ENCODE results near the gene MEF2A. TPM values are rescaled to one million over a fixed set of nuclear protein-coding genes. Genes with fewer than 3 reads are reported as not detected.

The MEF2A gene
- total RNA-seq, 1 experiment from 2014 or later: 30.7 TPM

GRCh38 chr15:99733268-99734039 lies 167.7 kb downstream of the MEF2A start, which contains the start of gene LYSMD4:
TSS of gene LYSMD4 (minus strand) at chr15:99733437. CDS start at chr15:99731999, 1,438 bp downstream.
- Mint-ChIP-seq H3K4me1 (peaks cover 31% of the 10 kb centered on the region), H3K9me3 (no peaks in the 10 kb centered on the region), H3K27ac (peak within 1 kb of the TSS; percentile 97), H3K36me3 (no peaks in the 10 kb centered on the region; the same call in 1 of the 2 replicates), H3K4me3 (peak within 1 kb of the TSS; percentile 84), H3K27me3 (ENCODE audit: low read depth) (peaks cover 7% of the 10 kb centered on the region)
- DNase-seq (ENCODE audit: low spot score) (peak; percentile 98), ATAC-seq (peak; percentile 96)
- POLR2A ChIA-PET: interaction anchor here (0.6 to 1.5 kb wide), 5 partner anchors 18 to 335 kb away, joined by 3 to 4 read pairs (median 3); no protein-coding TSS in a partner anchor
- CTCF ChIA-PET: interaction anchor here (0.6 to 6.3 kb wide), 17 partner anchors 12 to 520 kb away, joined by 3 to 80 read pairs (median 4); partner anchors contain the start of gene LRRC28
- TF ChIP-seq, protein P1, sequence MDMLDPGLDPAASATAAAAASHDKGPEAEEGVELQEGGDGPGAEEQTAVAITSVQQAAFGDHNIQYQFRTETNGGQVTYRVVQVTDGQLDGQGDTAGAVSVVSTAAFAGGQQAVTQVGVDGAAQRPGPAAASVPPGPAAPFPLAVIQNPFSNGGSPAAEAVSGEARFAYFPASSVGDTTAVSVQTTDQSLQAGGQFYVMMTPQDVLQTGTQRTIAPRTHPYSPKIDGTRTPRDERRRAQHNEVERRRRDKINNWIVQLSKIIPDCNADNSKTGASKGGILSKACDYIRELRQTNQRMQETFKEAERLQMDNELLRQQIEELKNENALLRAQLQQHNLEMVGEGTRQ (CRISPR knock-in tag; IDR thresholded peaks at IDR 0.05): peak; percentile 47; the same call in 1 of the 2 replicates
- TF ChIP-seq, protein P2, sequence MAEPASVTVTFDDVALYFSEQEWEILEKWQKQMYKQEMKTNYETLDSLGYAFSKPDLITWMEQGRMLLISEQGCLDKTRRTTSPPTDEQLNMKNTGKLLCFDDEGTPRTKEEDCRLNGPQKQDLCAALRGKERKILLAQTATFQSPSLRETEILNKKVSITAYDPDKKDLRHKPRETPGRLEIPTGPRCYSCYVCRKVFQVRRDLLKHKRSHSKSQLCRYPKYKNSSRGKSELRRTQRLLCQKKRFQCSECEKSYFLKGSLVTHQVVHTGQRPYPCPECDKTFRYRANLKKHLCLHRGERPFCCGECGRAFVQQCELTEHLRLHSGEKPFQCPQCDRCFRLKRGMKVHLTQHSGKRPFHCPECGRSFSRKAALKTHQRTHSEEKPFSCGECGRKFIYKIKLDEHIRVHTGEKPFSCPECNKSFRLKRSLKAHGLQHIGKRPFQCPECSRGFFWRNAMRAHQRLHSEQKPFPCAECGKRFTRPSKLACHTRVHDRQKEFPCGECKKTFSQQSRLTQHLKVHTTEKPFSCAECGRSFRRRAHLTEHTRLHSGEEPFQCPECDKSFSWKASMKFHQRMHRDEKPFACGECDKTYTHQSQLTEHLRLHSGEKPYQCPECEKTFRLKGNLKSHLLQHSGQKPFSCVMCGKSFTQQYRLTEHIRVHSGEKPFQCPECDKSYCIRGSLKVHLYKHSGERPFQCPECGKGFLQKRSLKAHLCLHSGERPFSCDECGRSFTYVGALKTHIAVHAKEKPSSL (CRISPR knock-in tag; conservative IDR thresholded peaks at IDR 0.05): no peak
- no peak for TF ChIP-seq GRHL2 (CRISPR knock-in tag; IDR thresholded peaks at IDR 0.05; ENCODE audit: insufficient replicate concordance, severe bottlenecking)
- no peak for TF ChIP-seq ERG (CRISPR knock-in tag; IDR thresholded peaks at IDR 0.05)
- TF ChIP-seq, protein P3, sequence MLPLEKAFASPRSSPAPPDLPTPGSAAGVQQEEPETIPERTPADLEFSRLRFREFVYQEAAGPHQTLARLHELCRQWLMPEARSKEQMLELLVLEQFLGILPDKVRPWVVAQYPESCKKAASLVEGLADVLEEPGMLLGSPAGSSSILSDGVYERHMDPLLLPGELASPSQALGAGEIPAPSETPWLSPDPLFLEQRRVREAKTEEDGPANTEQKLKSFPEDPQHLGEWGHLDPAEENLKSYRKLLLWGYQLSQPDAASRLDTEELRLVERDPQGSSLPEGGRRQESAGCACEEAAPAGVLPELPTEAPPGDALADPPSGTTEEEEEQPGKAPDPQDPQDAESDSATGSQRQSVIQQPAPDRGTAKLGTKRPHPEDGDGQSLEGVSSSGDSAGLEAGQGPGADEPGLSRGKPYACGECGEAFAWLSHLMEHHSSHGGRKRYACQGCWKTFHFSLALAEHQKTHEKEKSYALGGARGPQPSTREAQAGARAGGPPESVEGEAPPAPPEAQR (CRISPR knock-in tag; IDR thresholded peaks at IDR 0.05): no peak
- TF ChIP-seq, protein P4, sequence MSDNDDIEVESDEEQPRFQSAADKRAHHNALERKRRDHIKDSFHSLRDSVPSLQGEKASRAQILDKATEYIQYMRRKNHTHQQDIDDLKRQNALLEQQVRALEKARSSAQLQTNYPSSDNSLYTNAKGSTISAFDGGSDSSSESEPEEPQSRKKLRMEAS (CRISPR knock-in tag; IDR thresholded peaks at IDR 0.05): no peak
- TF ChIP-seq NR3C1 (CRISPR knock-in tag; conservative IDR thresholded peaks at IDR 0.05; ENCODE audit: low read depth): no peak
- TF ChIP-seq TEAD4 (CRISPR knock-in tag; IDR thresholded peaks at IDR 0.05): no peak
- TF ChIP-seq MYBL2 (CRISPR knock-in tag; IDR thresholded peaks at IDR 0.05): no peak
- TF ChIP-seq USF1 (CRISPR knock-in tag; IDR thresholded peaks at IDR 0.05): no peak
- TF ChIP-seq SP1 (CRISPR knock-in tag; conservative IDR thresholded peaks at IDR 0.05): peak; percentile 64
- TF ChIP-seq RORB (CRISPR knock-in tag; IDR thresholded peaks at IDR 0.05): no peak
- TF ChIP-seq NFYB (CRISPR knock-in tag; conservative IDR thresholded peaks at IDR 0.05; ENCODE audit: low read depth): peak; percentile 36; the same call in 1 of the 2 replicates
- TF ChIP-seq, protein P5, sequence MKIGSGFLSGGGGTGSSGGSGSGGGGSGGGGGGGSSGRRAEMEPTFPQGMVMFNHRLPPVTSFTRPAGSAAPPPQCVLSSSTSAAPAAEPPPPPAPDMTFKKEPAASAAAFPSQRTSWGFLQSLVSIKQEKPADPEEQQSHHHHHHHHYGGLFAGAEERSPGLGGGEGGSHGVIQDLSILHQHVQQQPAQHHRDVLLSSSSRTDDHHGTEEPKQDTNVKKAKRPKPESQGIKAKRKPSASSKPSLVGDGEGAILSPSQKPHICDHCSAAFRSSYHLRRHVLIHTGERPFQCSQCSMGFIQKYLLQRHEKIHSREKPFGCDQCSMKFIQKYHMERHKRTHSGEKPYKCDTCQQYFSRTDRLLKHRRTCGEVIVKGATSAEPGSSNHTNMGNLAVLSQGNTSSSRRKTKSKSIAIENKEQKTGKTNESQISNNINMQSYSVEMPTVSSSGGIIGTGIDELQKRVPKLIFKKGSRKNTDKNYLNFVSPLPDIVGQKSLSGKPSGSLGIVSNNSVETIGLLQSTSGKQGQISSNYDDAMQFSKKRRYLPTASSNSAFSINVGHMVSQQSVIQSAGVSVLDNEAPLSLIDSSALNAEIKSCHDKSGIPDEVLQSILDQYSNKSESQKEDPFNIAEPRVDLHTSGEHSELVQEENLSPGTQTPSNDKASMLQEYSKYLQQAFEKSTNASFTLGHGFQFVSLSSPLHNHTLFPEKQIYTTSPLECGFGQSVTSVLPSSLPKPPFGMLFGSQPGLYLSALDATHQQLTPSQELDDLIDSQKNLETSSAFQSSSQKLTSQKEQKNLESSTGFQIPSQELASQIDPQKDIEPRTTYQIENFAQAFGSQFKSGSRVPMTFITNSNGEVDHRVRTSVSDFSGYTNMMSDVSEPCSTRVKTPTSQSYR (CRISPR knock-in tag; IDR thresholded peaks at IDR 0.05): no peak
- TF ChIP-seq TP53 (CRISPR knock-in tag; IDR thresholded peaks at IDR 0.05): no peak
- TF ChIP-seq, protein P6, sequence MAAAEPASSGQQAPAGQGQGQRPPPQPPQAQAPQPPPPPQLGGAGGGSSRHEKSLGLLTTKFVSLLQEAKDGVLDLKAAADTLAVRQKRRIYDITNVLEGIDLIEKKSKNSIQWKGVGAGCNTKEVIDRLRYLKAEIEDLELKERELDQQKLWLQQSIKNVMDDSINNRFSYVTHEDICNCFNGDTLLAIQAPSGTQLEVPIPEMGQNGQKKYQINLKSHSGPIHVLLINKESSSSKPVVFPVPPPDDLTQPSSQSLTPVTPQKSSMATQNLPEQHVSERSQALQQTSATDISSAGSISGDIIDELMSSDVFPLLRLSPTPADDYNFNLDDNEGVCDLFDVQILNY (CRISPR knock-in tag; IDR thresholded peaks at IDR 0.05): no peak; the same call in 1 of the 2 replicates
- TF ChIP-seq JAZF1 (CRISPR knock-in tag; IDR thresholded peaks at IDR 0.05): no peak
- TF ChIP-seq, protein P7, sequence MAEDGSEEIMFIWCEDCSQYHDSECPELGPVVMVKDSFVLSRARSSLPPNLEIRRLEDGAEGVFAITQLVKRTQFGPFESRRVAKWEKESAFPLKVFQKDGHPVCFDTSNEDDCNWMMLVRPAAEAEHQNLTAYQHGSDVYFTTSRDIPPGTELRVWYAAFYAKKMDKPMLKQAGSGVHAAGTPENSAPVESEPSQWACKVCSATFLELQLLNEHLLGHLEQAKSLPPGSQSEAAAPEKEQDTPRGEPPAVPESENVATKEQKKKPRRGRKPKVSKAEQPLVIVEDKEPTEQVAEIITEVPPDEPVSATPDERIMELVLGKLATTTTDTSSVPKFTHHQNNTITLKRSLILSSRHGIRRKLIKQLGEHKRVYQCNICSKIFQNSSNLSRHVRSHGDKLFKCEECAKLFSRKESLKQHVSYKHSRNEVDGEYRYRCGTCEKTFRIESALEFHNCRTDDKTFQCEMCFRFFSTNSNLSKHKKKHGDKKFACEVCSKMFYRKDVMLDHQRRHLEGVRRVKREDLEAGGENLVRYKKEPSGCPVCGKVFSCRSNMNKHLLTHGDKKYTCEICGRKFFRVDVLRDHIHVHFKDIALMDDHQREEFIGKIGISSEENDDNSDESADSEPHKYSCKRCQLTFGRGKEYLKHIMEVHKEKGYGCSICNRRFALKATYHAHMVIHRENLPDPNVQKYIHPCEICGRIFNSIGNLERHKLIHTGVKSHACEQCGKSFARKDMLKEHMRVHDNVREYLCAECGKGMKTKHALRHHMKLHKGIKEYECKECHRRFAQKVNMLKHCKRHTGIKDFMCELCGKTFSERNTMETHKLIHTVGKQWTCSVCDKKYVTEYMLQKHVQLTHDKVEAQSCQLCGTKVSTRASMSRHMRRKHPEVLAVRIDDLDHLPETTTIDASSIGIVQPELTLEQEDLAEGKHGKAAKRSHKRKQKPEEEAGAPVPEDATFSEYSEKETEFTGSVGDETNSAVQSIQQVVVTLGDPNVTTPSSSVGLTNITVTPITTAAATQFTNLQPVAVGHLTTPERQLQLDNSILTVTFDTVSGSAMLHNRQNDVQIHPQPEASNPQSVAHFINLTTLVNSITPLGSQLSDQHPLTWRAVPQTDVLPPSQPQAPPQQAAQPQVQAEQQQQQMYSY (CRISPR knock-in tag; IDR thresholded peaks at IDR 0.05): no peak
- TF ChIP-seq NR1H2 (CRISPR knock-in tag; IDR thresholded peaks at IDR 0.05): no peak
- no peak for TF ChIP-seq ZNF671 (CRISPR knock-in tag; IDR thresholded peaks at IDR 0.05)
- TF ChIP-seq TEAD1 (CRISPR knock-in tag; IDR thresholded peaks at IDR 0.05): no peak
